HG03095 (cell line): ENCODE results near the gene FOXI2.

Source experiments
- ATAC-seq: cut with Tn5 transposase; IDR thresholded peaks from one replicate; pipeline ENCODE4 v1.9.1; 2021; ENCODE audit warnings: moderate library complexity; ENCODE audit not compliant: unreplicated experiment

The FOXI2 gene

DNA sequence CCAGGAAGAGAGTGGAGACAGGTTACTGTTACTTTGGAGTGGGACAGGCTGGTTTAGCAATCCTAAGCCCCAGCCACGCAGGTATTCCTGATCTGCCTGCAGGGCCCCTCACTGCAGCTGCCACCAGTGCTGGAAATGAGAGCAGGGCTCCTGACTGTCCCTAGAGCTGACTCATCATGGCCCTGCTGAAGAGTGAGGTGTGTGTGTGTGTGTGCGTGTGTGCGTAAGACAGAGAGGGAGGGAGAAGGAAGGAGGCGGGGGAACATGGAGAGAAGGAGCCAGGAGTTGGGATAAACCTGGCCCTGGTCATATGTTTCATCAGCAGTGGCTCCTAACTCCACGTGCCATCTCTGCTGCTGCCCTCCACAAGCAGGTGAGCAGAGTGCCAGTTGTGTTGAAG lies 3.6 kb downstream of the FOXI2 start:
- ATAC-seq, result no peak

DNA sequence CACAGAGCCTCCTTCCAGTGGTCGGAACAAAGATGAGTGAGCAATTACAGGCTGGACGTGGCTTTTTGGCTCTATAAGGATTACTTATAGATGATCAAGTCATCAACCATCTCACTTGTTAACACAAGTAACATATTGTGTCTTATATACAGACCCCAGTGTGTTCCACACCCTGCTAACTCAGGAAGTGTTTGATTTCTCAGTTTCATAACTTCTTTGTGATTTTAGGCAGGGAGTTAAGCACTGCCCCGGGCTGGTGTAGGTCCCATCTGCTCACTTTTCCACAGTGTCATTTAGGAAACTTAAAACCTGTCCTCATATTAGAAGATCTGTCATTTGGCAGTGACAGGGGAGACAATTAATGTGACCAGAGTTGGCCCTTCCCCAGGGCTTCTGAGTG lies 6.2 kb downstream of the FOXI2 start:
- no peak for ATAC-seq

DNA sequence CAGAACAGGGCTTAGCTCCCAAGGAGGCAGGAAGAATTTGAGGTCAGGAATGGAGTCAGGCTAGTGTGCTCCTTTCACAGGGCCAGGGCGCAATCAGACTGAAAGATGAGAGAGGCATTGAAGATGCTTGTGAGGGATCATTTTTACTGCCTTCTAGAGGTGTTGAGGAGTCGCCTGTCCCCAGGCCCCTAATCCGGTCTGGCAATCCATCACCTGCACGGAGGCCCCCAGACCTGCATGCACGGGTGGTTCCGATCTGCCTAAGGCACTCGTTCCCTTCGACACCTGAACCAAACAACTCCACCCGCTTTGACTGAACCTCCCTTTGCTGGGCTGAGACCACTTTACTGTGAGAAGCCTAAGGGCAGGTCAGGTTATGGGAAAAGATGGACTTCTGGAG lies 8.0 kb downstream of the FOXI2 start:
- ATAC-seq, result no peak

DNA sequence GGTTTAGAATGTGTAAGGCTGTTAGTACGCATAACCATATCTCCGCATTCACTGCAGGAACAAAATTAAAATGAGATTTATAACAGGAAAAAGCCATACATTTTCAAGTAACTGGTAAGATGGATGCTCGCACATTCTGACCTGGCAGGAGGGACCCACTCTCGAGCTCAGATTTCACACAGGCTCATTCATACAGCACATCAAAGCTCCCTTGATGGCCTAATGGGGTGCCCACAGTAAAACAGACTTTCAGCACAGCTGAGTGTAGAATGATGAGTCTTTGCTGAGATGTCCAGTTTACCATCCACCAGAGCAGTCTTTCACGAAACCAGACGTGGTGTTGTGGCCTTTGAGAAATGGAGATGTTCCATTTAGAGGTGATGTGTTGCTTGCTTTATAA lies 8.9 kb downstream of the FOXI2 start:
- ATAC-seq, result no peak

DNA sequence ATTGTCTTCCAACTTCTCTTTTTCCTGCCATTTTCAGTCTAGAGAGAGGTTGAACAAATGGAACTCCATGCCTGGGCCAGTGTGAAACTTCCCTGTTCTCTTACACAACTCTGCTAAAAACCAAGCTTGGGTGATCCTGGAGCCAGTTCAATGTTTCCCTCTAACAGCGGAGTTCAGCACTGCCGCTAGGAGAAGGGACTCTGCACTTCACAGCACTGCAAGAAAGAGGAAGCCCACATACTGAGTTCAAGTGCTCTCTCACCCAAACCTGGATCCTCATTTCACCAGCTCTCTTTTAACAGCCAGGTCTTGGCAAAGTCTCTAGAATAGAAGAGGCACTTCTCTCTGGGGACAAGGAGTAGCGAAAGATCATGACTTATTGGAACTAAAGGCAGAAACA lies 18.8 kb downstream of the FOXI2 start:
- no peak for ATAC-seq

DNA sequence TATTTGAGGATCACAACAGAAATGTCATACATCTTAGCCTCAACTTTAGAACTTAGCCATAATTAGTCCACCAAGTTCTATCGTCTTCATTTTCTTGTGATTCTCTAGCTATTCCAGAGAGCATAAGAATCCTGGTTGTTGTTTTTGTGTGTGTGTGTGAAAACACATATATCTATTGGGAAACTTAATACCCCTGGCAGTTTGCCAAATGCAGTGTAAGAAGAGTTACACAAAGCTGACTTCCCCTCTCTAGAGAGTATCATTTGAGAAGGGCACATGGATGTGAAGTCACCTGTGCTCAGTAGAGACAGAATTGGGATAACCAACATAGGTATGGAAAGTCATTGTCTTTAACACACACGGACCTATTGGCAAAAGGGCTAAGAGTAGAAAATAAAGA lies 19.3 kb downstream of the FOXI2 start:
- no peak for ATAC-seq

DNA sequence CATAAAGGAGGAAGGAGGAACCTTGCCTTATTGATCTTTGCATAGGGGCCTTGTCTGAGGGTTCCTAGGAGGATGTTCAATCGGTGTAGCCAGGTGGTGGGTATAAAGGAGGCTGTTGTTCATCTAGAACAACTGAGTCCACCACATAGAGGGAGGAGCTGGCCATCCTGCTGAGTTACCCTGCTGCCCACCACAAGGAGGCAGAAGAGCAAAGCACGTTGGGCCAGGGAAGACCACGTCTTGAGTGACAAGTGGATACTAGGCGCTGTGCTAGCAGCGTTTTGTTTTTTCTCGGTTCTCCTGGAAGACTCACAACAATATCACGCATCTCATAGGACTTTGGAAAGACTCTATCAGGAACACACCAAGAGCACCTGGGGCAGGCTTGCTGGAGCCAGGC lies 20.0 kb downstream of the FOXI2 start:
- ATAC-seq, result no peak

DNA sequence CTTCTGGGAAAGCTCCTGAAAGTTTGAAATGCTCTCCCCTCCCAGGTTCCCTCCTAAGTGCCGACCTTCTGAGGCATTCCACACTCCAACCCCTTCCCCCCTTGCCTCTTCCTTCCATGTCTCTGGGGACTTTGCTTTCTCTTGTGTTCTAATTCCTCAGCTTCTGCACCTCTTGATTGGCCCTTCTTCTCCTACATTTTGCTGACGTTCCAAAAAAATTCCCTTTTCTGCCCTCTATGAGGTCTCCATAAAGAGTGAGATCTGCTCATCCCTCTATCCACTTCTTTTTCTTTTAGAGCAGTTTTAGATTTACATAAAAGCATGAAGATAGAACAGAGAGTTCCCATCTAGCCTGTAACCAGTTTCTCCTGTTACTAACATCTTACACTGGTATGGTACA lies 22.3 kb downstream of the FOXI2 start:
- ATAC-seq, result no peak

DNA sequence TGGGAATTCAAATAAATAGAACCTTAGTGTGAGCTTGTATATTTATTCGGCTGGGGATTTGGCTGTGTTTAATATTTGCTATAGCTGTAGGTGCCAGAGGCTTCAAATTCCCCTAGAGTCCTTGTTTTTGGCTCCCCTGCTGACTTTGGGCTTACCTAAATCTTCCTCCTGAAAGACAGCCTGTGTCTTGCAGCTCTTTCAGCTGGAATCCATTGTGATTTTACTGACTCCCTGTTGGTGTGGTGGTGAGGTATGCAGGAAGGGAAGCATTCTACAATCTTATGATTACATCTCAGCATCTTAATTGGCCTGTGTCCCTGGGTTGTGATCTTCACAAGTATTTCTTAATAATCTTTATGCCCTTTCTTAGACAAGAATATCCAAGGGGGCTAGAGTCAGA lies 25.9 kb downstream of the FOXI2 start:
- no peak for ATAC-seq

DNA sequence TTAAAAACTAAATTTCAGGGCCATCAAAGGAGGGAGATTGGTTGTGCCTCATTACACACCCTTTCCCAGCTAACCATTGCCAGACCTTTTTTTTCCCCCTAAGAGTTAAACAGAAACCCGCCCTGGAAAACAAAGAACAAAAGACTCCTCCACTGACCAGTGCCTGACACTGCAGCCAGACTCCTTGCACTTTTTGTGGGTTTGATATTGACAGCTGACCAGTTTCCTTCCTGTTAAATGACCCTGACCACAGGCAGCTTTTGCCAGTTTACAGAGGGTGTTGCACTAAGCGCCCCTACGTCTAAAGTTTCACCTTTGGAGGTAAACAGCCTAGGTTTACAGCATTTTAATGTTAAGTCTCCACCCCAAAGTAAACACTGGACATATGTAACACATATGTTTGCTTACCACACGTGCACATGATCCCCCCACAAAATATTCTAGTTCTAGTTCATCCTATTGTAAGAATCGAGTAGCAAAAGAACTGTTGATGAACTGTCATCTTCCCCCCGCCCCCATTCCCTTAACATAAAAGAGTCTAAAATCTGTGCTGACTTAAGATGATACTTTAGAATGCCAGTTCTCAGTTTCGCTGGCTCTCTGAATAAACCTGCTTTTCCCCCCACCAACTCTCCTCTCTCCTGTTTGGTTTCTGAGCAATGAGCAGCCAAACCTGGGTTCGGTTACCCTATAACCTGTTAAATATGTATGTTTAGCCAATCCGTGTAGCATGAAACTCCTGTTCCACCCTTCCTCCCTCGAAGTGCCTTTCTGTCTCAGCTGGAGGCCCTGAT lies 38.0 kb downstream of the FOXI2 start:
- no peak for ATAC-seq

DNA sequence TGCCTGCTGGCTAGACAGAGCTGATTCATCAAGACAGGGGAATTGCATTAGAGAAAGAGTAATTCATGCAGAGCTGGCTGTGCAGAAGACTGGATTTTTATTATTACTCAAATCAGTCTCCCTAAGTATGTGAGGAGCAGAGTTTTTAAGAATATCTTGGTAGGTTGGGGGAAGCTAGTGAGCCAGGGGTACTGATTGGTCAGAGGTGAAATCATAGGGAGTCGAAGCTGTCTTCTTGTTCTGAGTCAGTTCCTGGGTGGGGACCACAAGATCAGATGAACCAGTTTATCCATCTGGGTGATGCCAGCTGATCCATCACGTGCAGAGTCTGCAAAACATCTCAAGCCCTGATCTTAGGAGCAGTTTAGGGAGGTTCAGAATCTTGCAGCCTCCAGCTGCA lies 39.8 kb downstream of the FOXI2 start:
- ATAC-seq, result no peak

DNA sequence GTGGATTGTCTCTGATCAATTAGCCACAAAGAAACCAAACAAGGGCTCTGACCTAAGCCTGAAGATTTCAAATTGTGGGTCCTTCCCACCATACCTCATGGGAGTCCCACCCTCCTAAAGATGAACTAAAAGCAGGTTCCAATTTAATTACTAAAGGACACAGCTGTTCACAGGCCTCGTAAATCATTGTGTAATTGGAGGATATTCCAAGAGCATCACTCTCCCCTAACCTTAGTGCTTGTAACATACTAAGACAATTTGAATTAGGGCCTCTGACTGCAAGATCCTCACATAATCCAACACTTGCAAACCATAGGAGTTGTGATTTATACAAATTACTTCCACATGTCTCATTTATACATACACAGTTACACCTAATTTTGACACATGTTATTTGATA lies 44.4 kb downstream of the FOXI2 start:
- no peak for ATAC-seq

DNA sequence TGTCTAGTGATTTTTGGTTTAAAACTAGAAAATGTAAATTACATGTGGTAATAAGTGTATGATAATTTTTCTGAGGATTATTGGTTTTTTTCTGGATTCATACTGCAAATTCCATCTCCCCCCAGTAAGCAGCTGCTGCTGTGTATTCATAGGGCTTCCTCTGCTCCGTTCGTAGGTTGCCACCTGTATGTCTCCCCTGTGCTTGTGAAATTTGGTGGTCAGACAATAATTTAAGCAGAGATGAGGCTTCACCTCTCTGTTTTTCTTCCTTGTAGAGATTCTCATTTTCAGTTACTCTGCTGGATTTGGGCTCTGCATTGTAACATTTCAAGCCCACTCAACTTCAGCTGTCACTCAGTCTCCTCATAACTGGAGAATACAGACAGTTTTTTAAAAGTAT lies 50.9 kb downstream of the FOXI2 start:
- ATAC-seq, result no peak

DNA sequence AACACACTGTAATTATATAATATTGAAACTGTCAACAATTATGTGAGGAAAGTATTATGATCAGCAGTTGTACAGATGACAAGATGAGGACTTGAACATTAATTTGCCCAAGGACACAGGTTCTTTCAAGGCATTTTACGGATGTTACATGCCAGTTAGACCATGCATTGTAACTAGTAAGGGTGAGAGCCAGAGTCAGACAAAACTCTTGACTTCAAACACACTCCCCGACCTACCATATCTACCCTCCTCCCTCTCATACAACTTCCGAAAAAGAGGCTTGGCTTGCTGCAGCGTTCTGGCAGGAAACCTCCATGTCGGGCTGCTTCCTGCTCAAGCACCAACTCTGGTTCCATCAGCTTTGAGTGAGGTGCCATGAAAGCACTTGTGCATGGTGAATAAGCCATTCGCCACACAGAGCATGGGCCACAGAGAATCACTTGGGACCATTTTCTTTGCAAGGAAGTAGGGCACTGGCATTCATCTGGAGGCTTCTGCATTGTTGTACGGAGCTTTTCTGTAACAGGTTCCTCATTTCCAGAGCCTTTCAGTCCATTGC lies 53.2 kb downstream of the FOXI2 start:
- no peak for ATAC-seq
